ENCODE data around the gene SRR.

SRR gene

DNA sequence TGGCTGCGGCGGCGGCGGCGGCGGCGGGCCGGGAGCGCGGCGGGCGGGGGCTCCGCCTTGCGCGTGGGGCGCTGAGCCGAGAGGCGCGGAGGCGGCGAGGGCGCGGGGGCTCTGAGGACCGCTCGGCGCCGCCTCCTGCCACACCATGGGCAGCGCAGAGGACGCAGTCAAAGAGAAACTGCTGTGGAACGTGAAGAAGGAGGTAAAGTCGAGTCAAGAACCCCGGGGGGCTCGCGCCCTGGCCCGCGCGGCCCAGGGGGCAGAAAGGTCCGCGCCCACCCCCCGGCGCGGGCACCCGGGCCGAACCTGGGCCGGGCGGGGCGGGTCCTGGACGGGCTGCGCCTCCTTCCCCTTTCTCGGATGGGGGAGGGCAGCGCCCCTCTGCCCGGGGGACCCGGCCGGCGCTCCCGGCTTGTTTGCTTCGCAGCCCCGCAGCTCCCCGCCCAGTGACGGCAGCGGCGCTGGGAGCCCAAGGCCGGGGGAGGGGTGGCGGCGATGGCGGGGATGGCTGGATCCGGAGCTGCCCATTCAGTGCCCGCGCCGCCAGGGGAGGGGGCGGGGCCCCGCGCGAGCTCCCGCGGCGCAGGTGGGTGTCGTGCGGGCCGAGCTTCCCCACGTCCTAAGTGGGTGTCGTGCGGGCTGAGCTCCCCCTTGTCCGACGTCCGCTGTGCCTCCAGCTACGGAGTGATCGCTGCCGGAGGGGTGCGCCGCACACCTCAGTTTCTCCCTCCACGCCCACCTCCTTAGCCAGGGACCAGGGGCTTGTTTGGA, 34.0 kb downstream of the SRR start:
- intact Hi-C loops (cut with DNase I) = loop anchor here (2.0 kb wide), 1 partner anchor 35 kb away; the partner anchor contains the start of genes SMG6 and SRR
- peak; percentile 38 to 95 (median 73) for DNase-seq

- DNase-seq = peak in 2 of 10 donors; percentile 70 to 86
- intact Hi-C loops (cut with DNase I) = no loop called here
Observed at GRCh38 chr17:2338315-2338657, 34.5 kb downstream of the SRR start.

DNA sequence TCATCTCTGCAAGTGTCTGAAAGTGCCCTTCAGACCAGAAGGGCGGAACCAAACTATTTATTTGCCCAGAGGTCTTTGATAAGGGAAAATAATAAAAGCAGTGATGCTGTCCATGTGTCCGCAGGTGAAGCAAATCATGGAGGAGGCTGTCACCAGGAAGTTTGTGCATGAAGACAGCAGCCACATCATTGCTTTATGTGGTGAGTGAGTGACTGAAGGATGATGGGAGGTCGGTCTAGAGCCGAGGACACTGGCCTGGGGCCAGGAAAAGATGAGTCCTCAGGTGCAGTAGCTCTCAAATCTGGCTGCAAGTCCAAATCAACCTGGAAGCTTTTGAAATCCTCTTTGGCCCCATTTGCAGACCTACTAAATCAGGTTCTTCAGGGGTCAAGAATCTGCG, 39.7 kb downstream of the SRR start:
- DNase-seq = no peak
- intact Hi-C loops (cut with DNase I) = no loop called here

GRCh38 chr17:2344528-2344927, 40.8 kb downstream of the SRR start:
- peak in 1 of 10 donors; percentile 29 for DNase-seq
- intact Hi-C loops (cut with DNase I) = no loop called here

DNA sequence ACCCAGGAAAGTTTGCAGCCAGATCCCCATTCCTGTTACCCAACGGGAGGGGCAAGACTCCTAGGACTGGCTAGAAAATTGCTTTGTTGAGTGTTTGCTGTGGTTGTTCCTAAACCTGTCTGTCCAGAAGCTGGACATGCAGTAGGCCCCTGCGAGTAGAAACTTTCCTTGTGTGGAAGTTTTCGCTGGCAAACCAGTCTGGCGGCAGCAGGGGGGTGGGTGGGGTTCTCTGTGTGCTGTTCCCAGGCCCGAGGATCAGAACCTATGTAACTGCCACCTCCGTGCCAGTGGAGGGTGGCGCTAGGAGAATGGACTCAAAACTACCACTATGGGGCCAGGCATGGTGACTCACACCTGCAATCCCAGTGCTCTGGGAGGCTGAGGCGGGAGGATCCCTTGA, 42.7 kb downstream of the SRR start:
- intact Hi-C loops (cut with DNase I) = no loop called here
- peak in 1 of 10 donors; percentile 45 for DNase-seq

DNA sequence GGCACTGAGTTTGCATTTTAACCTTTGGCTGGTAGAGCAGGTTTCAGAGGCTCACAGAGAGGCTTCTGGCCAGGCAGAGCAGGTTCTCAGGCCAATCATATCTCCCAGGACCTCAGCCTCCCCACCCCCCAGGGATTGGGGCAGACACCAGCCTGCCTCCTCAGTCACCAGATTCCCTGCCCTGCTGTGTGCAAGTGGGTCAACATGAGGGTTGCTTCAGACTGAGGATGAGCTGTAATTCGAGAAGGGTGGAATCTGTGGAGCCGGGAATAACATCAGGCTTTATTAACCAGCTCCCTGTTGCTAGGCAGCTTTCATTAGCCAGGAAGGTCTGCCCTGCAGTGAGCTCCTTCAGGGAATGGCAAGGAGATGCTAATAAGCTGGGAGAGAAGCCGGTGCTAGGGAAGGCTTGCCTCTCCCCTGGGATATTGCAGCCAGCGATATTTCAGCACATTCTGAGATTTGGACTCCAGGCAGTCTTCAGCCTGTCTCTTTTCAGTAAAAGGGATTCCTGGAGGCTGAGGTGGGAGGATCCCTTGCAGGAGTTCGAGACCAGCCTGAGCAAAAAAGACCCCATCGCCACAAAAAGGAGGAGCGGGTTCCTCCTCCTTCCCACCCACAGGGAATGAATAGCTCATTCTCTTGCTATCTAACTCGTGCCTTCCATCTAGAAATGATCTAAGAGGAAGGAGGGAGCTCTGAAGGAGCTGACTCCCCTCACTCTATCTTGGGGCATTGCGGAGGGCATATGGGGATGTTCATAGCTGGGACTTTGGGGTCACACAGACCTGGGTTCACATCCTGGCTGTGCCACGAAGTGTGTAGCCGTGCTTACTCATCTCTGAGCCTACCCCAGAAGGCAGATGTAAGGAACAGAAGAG, 44.3 kb downstream of the SRR start:
- intact Hi-C loops (cut with DNase I) = no loop called here
- DNase-seq = peak in 4 of 10 donors; percentile 18 to 85 (median 58)

DNA sequence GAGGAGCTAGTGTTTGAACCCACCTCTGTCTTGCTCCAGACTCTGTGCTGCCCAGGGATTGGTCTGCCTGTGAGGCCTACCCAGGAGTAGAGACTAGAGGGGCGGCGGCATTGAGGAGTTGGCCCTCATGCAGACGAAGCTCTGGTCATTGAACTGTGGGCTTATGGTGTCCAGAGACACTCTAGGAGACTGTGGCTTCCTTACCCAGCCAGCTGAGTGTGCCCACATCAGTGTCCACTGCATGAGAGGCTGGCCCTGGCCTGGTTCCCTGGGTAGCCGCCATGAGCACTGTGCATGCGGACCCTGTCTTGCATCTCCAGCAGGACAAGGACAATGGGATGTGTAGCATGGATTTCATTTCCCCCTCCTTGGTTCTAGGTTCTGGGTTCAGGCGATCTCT, 47.5 kb downstream of the SRR start:
- intact Hi-C loops (cut with DNase I) = no loop called here
- DNase-seq = peak in 3 of 10 donors; percentile 34 to 72 (median 50)

DNA sequence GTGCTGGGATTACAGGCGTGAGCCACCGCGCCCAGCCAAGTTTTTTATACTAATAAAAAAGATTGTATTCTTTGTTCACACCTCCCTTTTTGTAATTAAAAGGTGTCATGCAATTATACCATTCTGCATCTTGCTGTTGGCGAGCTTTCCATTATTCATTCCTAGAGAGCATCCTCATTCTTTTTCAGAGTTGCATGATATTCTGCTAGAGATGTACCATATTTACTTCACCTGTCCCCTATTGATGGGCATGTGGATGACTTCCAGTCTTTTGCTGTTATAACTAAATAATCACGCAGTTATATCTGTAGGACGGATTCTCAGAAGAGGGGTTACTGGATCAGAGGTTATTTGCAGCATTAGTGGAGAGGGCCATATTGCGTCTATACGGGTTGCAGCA, 50.6 kb downstream of the SRR start:
- DNase-seq = no peak

GRCh38 chr17:2357237-2357636, 53.5 kb downstream of the SRR start:
- intact Hi-C loops (cut with DNase I) = no loop called here
- peak in 2 of 10 donors; percentile 0 to 20 for DNase-seq

More for the DNA sequence above, 50.6 kb downstream of the SRR start:
- intact Hi-C loops (cut with DNase I) = no loop called here

- intact Hi-C loops (cut with DNase I) = no loop called here
- peak in 3 of 10 donors; percentile 49 to 56 (median 53) for DNase-seq
Observed at GRCh38 chr17:2357931-2358434, 54.2 kb downstream of the SRR start.

DNA sequence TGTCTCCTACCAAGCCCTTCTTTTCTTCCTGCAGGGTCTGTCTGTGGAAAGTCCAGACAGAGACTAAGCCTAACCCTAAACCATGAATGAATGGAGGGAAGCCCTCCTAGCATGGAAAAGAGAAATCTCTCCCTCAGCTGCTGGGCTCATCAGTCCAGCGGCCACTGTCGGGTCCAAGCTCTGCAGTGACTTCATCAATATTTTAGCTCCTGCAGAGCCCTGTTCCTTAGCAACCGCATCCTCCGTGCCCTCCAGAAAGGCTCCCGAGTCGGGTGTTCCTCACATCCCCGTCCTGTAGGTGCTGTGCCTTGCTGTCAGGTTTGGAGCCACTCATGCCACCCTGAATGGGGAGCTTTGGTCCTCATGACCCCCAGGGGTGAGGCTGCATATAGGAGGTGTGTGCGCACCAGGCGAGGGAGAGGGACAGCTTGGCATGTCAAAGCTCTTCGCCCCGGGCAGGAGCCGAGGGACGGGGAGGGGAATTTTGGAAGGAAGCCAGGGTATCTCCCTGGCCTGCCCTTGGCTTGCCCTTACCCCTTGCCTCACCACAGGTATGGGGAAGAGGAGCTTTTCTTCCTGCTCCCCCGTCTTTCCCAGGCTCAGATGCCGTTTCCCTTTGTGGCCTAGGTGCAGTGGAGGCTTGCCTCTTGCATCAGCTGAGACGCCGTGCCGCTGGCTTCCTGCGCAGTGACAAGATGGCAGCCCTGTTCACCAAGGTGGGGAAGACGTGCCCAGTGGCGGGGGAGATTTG, 57.4 kb downstream of the SRR start:
- no peak for DNase-seq
- intact Hi-C loops (cut with DNase I) = no loop called here

- intact Hi-C loops (cut with DNase I) = no loop called here
- DNase-seq = no peak
Observed at GRCh38 chr17:2362016-2362415, 58.3 kb downstream of the SRR start.

DNA sequence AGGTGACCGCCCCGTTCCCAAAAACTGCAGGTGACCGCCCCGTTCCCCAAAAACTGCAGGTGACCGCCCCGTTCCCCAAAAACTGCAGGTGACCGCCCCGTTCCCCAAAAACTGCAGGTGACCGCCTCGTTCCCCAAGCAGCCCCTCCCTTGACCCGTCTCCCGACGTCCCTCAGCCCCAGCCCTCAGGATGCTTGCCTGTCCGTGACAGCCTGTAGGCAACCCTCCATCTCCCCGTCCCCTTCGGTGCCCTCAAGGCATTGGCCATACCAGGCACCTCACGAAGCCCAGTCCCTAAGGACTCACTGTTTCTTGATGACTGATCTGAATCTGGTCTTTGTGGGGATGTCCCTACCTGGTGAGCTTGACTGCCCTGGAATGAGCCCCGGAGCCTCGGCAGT, 58.7 kb downstream of the SRR start:
- intact Hi-C loops (cut with DNase I) = no loop called here
- no peak for DNase-seq

- intact Hi-C loops (cut with DNase I) = no loop called here
- DNase-seq = no peak
Observed at GRCh38 chr17:2362881-2363280, 59.1 kb downstream of the SRR start.

- DNase-seq = no peak
- intact Hi-C loops (cut with DNase I) = no loop called here
Observed at GRCh38 chr17:2363318-2363717, 59.6 kb downstream of the SRR start.

DNA sequence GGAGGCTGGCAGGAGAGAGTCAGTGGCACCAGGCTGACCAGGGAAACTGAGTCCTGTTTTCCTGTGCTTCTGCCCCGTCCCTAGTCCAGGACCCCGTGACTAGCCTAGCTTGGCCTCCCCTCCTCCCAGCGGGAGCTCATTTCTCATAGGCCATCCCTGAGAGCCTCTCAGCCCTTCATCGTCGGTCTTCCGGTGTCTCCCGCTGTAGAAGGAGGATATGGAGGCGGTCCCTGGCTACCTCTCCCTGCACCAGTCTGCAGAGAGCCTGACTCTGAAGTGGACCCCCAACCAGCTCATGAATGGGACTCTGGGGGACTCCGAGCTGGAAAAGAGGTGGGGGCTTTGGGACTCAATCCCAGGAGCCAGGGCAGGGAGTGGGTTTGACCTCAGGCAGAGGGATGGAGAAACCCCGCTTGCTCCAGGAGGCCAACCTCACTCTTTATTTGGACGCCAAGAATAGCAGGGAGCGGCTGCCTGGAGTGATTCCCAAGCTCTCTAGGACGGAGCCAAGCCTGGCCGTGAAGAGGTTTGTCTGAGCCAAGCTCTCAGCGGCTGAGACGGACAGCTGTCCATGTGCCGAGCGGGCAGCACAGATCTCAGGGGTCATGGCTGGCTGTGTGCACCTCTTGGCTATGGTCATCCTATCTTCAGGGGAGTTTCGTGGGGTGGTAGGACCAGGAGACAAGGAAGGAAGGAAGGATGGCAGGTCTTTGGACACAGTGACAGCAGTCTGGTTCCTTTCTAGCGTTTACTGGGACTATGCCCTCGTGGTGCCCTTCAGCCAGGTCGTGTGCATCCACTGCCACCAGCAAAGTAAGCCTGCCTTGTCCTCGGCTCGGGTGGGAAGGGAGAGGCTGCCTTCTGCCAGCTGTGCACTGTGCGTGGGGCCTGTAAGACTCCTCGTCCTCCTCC, 60.4 kb downstream of the SRR start:
- DNase-seq = peak in 1 of 10 donors; percentile 28
- intact Hi-C loops (cut with DNase I) = no loop called here

DNA sequence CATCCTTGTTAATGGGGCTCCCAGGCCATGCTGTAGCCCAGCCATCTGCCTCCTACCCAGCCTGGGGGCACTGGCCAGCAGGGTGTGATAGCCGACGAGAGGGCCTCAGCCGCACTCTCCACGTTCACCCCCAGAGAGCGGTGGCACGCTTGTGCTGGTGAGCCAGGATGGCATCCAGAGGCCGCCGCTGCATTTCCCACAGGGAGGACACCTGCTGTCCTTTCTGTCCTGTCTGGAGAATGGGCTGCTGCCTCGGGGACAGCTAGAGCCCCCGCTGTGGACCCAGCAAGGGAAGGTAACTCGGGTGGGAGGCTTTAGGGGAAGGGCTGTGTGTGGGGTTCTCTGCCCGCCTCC, 61.0 kb downstream of the SRR start:
- no peak for DNase-seq
- intact Hi-C loops (cut with DNase I) = no loop called here

- no peak for DNase-seq
- intact Hi-C loops (cut with DNase I) = no loop called here
Observed at GRCh38 chr17:2365132-2365531, 61.4 kb downstream of the SRR start.

DNA sequence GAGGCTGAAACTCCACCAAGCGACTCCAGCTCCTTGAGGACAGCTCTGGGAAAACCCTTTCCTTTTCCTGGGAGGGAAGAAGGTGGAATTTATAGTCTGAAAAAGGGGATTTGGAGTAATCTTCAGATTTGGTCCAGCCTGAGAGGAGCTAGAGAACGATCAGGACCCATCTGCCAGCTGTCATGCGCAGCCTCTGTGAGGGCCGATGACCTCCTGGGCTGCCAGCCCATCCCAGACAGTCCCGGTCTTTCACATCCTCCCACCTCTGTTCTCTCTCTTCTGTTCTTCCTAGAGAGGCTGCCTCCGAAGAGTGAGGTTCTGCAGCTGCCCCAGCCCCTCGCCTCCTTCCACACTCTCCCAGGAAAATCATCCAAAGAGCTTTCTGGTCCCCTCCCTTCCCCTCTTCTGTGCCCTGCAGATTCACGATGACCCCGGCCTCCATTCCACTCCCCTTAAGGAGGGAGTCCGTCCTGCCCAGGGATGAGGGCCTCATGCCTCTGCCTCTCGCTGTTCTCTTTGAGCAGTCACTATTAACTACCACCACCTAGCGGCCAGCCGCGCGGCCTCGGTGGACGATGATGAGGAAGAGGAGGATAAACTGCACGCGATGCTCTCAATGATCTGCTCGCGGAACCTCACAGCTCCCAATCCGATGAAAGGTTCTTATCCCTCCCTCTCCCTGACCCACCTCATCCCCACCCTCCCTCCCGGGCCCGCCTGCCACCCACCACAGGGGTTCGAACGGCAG, 63.2 kb downstream of the SRR start:
- peak in 5 of 10 donors; percentile 35 to 93 (median 61) for DNase-seq
- intact Hi-C loops (cut with DNase I) = no loop called here

Data from posterior cingulate gyrus (tissue), 11 donors.